Measurements from ENCODE around the gene PNPLA8. TPM values are rescaled to one million over a fixed set of nuclear protein-coding genes. Genes with fewer than 3 reads are reported as not detected.

PNPLA8 gene
- polyA plus RNA-seq, 1 donor from 2014 or later, result 85.1 TPM

DNA sequence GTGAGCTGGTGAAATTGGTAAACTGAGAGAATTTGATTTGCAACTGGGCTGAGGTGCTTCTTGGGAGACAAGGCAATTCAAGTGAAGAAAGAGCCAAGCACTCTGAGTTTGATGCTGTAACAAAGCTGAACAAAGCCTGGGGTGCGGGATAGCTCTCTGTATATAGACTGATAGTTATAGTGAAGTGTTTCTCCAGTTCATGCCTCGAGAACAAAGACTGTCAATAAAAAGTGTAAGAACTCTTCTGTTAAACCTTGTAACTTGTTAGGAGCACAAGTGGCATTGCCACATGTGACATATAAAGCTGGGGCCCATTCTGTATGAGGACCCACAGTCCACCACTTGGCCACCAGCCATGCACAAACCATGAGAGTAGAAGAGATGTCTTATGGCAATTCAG, 11.3 kb upstream of the PNPLA8 start:
- H3K27me3 ChIP-seq (ENCODE audit: insufficient read depth, low read depth, low read length), result no peaks in the 10 kb centered on the region
- H2AFZ ChIP-seq (ENCODE audit: low read depth, low read length), result no peak overlapping the region
- no peak overlapping the region for H3K4me2 ChIP-seq (ENCODE audit: low read length)
- no peaks in the 10 kb centered on the region for H3K79me2 ChIP-seq (replicated peaks; ENCODE audit: insufficient read depth, low read length)
- no peaks in the 10 kb centered on the region for H3K9me3 ChIP-seq (ENCODE audit: low read length)
- H3K9ac ChIP-seq (ENCODE audit: low read length), result no peak overlapping the region
- H3K27ac ChIP-seq (ENCODE audit: low read length), result no peak overlapping the region
- no peaks in the 10 kb centered on the region for H3F3A ChIP-seq (ENCODE audit: insufficient read depth, low read length, poor library complexity, severe bottlenecking)
- H3K36me3 ChIP-seq (ENCODE audit: insufficient read depth, low read length), result no peaks in the 10 kb centered on the region
- H3K4me3 ChIP-seq (ENCODE audit: low read length), result no peak overlapping the region
- TF ChIP-seq RAD21 (conservative IDR thresholded peaks at IDR 0.05) (no peak), EP300 (conservative IDR thresholded peaks at IDR 0.05; ENCODE audit: poor library complexity, severe bottlenecking) (no peak), EZH2 (IDR thresholded peaks at IDR 0.05; ENCODE audit: borderline replicate concordance, insufficient read depth, low read length, poor library complexity, severe bottlenecking) (no peak), MXI1 (conservative IDR thresholded peaks at IDR 0.05; ENCODE audit: poor library complexity, severe bottlenecking) (no peak), TAF1 (IDR thresholded peaks at IDR 0.05; ENCODE audit: low read depth) (no peak), SMC3 (conservative IDR thresholded peaks at IDR 0.05; ENCODE audit: poor library complexity) (no peak), REST (IDR thresholded peaks at IDR 0.05; ENCODE audit: borderline replicate concordance) (no peak), POLR2AphosphoS5 (IDR thresholded peaks at IDR 0.05) (no peak)
- TF ChIP-seq, protein P1, sequence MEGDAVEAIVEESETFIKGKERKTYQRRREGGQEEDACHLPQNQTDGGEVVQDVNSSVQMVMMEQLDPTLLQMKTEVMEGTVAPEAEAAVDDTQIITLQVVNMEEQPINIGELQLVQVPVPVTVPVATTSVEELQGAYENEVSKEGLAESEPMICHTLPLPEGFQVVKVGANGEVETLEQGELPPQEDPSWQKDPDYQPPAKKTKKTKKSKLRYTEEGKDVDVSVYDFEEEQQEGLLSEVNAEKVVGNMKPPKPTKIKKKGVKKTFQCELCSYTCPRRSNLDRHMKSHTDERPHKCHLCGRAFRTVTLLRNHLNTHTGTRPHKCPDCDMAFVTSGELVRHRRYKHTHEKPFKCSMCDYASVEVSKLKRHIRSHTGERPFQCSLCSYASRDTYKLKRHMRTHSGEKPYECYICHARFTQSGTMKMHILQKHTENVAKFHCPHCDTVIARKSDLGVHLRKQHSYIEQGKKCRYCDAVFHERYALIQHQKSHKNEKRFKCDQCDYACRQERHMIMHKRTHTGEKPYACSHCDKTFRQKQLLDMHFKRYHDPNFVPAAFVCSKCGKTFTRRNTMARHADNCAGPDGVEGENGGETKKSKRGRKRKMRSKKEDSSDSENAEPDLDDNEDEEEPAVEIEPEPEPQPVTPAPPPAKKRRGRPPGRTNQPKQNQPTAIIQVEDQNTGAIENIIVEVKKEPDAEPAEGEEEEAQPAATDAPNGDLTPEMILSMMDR (IDR thresholded peaks at IDR 0.05; ENCODE audit: poor library complexity, severe bottlenecking), result no peak
- no peaks in the 10 kb centered on the region for H3K9me2 ChIP-seq (ENCODE audit: insufficient read depth, low read length)
- no peaks in the 10 kb centered on the region for H4K20me1 ChIP-seq (ENCODE audit: insufficient read depth)

GRCh38 chr7:108535744-108536143, 9.8 kb upstream of the PNPLA8 start:
- H4K20me1 ChIP-seq (ENCODE audit: insufficient read depth), result no peaks in the 10 kb centered on the region
- no peak overlapping the region for H2AFZ ChIP-seq (ENCODE audit: low read depth, low read length)
- H3K9ac ChIP-seq (ENCODE audit: low read length), result no peak overlapping the region
- no peak overlapping the region for H3K4me2 ChIP-seq (ENCODE audit: low read length)
- H3K79me2 ChIP-seq (replicated peaks; ENCODE audit: insufficient read depth, low read length), result no peaks in the 10 kb centered on the region
- H3K9me3 ChIP-seq (ENCODE audit: low read length), result no peaks in the 10 kb centered on the region
- H3K36me3 ChIP-seq (ENCODE audit: insufficient read depth, low read length), result no peaks in the 10 kb centered on the region
- H3K27ac ChIP-seq (ENCODE audit: low read length), result no peak overlapping the region
- no peaks in the 10 kb centered on the region for H3F3A ChIP-seq (ENCODE audit: insufficient read depth, low read length, poor library complexity, severe bottlenecking)
- no peaks in the 10 kb centered on the region for H3K27me3 ChIP-seq (ENCODE audit: insufficient read depth, low read depth, low read length)
- H3K9me2 ChIP-seq (ENCODE audit: insufficient read depth, low read length), result no peaks in the 10 kb centered on the region
- TF ChIP-seq MXI1 (conservative IDR thresholded peaks at IDR 0.05; ENCODE audit: poor library complexity, severe bottlenecking) (no peak), EZH2 (IDR thresholded peaks at IDR 0.05; ENCODE audit: borderline replicate concordance, insufficient read depth, low read length, poor library complexity, severe bottlenecking) (no peak), POLR2AphosphoS5 (IDR thresholded peaks at IDR 0.05) (no peak), TAF1 (IDR thresholded peaks at IDR 0.05; ENCODE audit: low read depth) (no peak), RAD21 (conservative IDR thresholded peaks at IDR 0.05) (no peak), REST (IDR thresholded peaks at IDR 0.05; ENCODE audit: borderline replicate concordance) (no peak)
- TF ChIP-seq, protein P1 (IDR thresholded peaks at IDR 0.05; ENCODE audit: poor library complexity, severe bottlenecking), result no peak
- no peak overlapping the region for H3K4me3 ChIP-seq (ENCODE audit: low read length)

All from neural cell (in vitro differentiated cells).